GM12878 (cell line): ENCODE results near the gene CCDC9B. TPM values are rescaled to one million over a fixed set of nuclear protein-coding genes. Genes with fewer than 3 reads are reported as not detected.

Experiments used
- ATAC-seq: fragments of 200-7000 bp; cut with Tn5 transposase; 3 replicates; pipeline ENCODE4 v1.9.1; 2020; ENCODE audit warnings: mild to moderate bottlenecking, moderate library complexity
- BruUV-seq: library from RNA; stranded (reverse); fragments of 400-500 nt; replicated peaks from 2 replicates; lab custom pipeline; 2021; lab: Mats Ljungman, UMichigan
- CTCF ChIA-PET: fragments of 300-600 bp; sonication (Branson Sonifier 250); formaldehyde crosslinking; extraction: SDS; loops from one replicate; lab custom pipeline; 2021; ENCODE audit warnings: inconsistent platforms; lab: Yijun Ruan, JAX
- POLR2A ChIA-PET: fragments of 350-600 bp; formaldehyde crosslinking; extraction: SDS; loops from one replicate; lab custom pipeline; 2021; ENCODE audit warnings: inconsistent platforms; lab: Charles Lee
- RAD21 ChIA-PET: fragments of 300-600 bp; sonication (Branson Sonifier 250); formaldehyde crosslinking; loops from one replicate; lab custom pipeline; 2023; ENCODE audit warnings: antibody characterized with exemption; ENCODE audit not compliant: unreplicated experiment; lab: Charles Lee
- SMC1A ChIA-PET: fragments of 300-600 bp; sonication (Branson Sonifier 250); formaldehyde crosslinking; loops from one replicate; lab custom pipeline; 2023; ENCODE audit not compliant: unreplicated experiment, uncharacterized antibody; lab: Charles Lee
- DNase-seq: peaks from one replicate; pipeline ENCODE4 v3.0.0-alpha.2; 2011; ENCODE audit warnings: low read depth, low spot score
- FAIRE-seq: peaks from 3 replicates; lab custom pipeline; 2011; peaks lifted over from hg19 to GRCh38; lab: Jason Lieb, UNC
- H2AFZ ChIP-seq: 2 replicates; pipeline ENCODE4 v1.6.0; 2011; ENCODE audit warnings: low read depth, low read length, control low read depth; ENCODE audit not compliant: control insufficient read depth
- H3K27ac ChIP-seq: 2 replicates; pipeline ENCODE4 v1.5.1; 2011; ENCODE audit warnings: control low read depth; ENCODE audit not compliant: control insufficient read depth, insufficient read depth
- H3K27me3 ChIP-seq, 2 experiments: replicated peaks in 1 of 2; 2 replicates each; pipeline versions ENCODE4 v1.6.0 to v1.6.1; 2011; ENCODE audit warnings: low read length in 1 of 2; ENCODE audit not compliant: control insufficient read depth in 2 of 2, insufficient read depth in 2 of 2
- H3K36me3 ChIP-seq, 2 experiments: 2 replicates each; pipeline ENCODE4 v1.5.1; 2011; ENCODE audit warnings: low read length in 1 of 2; ENCODE audit not compliant: control insufficient read depth in 2 of 2, insufficient read depth in 2 of 2
- H3K4me1 ChIP-seq: 2 replicates; pipeline ENCODE4 v1.6.1; 2011; ENCODE audit warnings: mild to moderate bottlenecking, low read length, moderate library complexity, mixed read lengths; ENCODE audit not compliant: control insufficient read depth, insufficient read depth
- H3K4me2 ChIP-seq: 2 replicates; pipeline ENCODE4 v1.6.0; 2011; ENCODE audit warnings: control low read depth; ENCODE audit not compliant: control insufficient read depth, insufficient read depth
- H3K4me3 ChIP-seq: fragments of 200-600 bp; sonication (generic); 2 replicates; pipeline ENCODE4 v1.5.1; 2016
- H3K79me2 ChIP-seq: 2 replicates; pipeline ENCODE4 v1.6.0; 2011; ENCODE audit warnings: low read length; ENCODE audit not compliant: control insufficient read depth, insufficient read depth
- H3K9ac ChIP-seq: 2 replicates; pipeline ENCODE4 v1.8.0; 2011; ENCODE audit warnings: low read length, control low read depth, mixed read lengths; ENCODE audit not compliant: control insufficient read depth, insufficient read depth
- H3K9me3 ChIP-seq: replicated peaks from 3 replicates; pipeline ENCODE4 v1.5.1; 2011; ENCODE audit warnings: mild to moderate bottlenecking, low read length; ENCODE audit not compliant: control insufficient read depth, insufficient read depth
- H4K20me1 ChIP-seq: 2 replicates; pipeline ENCODE4 v1.6.0; 2011; ENCODE audit not compliant: control insufficient read depth, insufficient read depth
- CHD2 ChIP-seq: IDR thresholded peaks from 2 replicates; pipeline ENCODE4 v1.6.1; 2011; ENCODE audit warnings: low read depth, low read length, improper control_type of control experiment, borderline replicate concordance
- CTCF ChIP-seq, 3 experiments: IDR thresholded peaks in 2 of 3; conservative IDR thresholded peaks in 1 of 3; 2 replicates each; pipeline ENCODE4 v1.5.1; 2011; ENCODE audit warnings: low read depth in 3 of 3, low read length in 3 of 3, mild to moderate bottlenecking in 3 of 3, control low read depth in 2 of 3, moderate library complexity in 2 of 3, inconsistent platforms in 1 of 3, mixed read lengths in 1 of 3; ENCODE audit not compliant: control insufficient read depth in 2 of 3, insufficient read depth in 1 of 3; ENCODE audit errors: extremely low read depth in 1 of 3
- DPF2 ChIP-seq: fragments of 450-650 bp; IDR thresholded peaks from 2 replicates; pipeline ENCODE4 v1.6.1; 2017; ENCODE audit warnings: mild to moderate bottlenecking
- EGR1 ChIP-seq, 2 experiments: IDR thresholded peaks; 1 replicate in 1 of 2; 2 replicates in 1 of 2; pipeline ENCODE4 v1.6.1; 2011 to 2012; ENCODE audit warnings: low read depth in 2 of 2, low read length in 2 of 2, borderline replicate concordance in 1 of 2, mild to moderate bottlenecking in 1 of 2, moderate library complexity in 1 of 2
- JUNB ChIP-seq: IDR thresholded peaks from 2 replicates; pipeline ENCODE4 v1.6.1; 2016; ENCODE audit warnings: antibody characterized with exemption, mild to moderate bottlenecking
- MEF2B ChIP-seq: fragments of 450-650 bp; IDR thresholded peaks from 2 replicates; pipeline ENCODE4 v1.6.1; 2018; ENCODE audit warnings: mild to moderate bottlenecking, moderate library complexity; ENCODE audit not compliant: partially characterized antibody, poor library complexity, severe bottlenecking
- NR2C2 ChIP-seq: IDR thresholded peaks from 2 replicates; pipeline ENCODE4 v1.6.1; 2011; ENCODE audit warnings: borderline replicate concordance, low read depth; ENCODE audit not compliant: control insufficient read depth, insufficient read length
- PBX3 ChIP-seq: IDR thresholded peaks from 2 replicates; pipeline ENCODE4 v1.6.1; 2011; ENCODE audit warnings: mild to moderate bottlenecking, low read depth, low read length, moderate library complexity; ENCODE audit not compliant: insufficient replicate concordance
- REST ChIP-seq: IDR thresholded peaks from 2 replicates; pipeline ENCODE4 v1.6.1; 2012; ENCODE audit warnings: mild to moderate bottlenecking, low read depth, low read length
- SMC3 ChIP-seq: IDR thresholded peaks from 2 replicates; pipeline ENCODE4 v1.6.1; 2011; ENCODE audit warnings: low read length, improper control_type of control experiment, borderline replicate concordance
- SP1 ChIP-seq: IDR thresholded peaks from one replicate; pipeline ENCODE4 v1.6.1; 2011; ENCODE audit warnings: low read depth, low read length
- TCF3 ChIP-seq: IDR thresholded peaks from 2 replicates; pipeline ENCODE4 v1.6.1; 2012; ENCODE audit warnings: low read depth, mild to moderate bottlenecking, low read length, borderline replicate concordance; ENCODE audit not compliant: insufficient read depth
- YY1 ChIP-seq: IDR thresholded peaks from 2 replicates; pipeline ENCODE4 v1.6.1; 2011; ENCODE audit warnings: low read depth, mild to moderate bottlenecking, low read length
- ZNF274 ChIP-seq: IDR thresholded peaks from one replicate; pipeline ENCODE4 v1.8.0; 2011; ENCODE audit not compliant: insufficient read length, insufficient read depth
- ZZZ3 ChIP-seq: IDR thresholded peaks from 2 replicates; pipeline ENCODE4 v1.6.1; 2011; ENCODE audit warnings: low read depth; ENCODE audit not compliant: control insufficient read depth, insufficient read length
- WGBS: methylation state at CpG from one replicate; pipeline ENCODE4 v1.1.6; 2016; ENCODE audit warnings: low lambda C conversion rate; ENCODE audit not compliant: insufficient replicate concordance, insufficient coverage; ENCODE audit errors: missing lambda C conversion rate; 5-methylcytosine and 5-hydroxymethylcytosine counted together
- in situ Hi-C: fragments of 300-500 bp; cut with MboI; formaldehyde crosslinking; loops from 9 replicates; pipeline ENCODE4 v1.14.3; 2018; ENCODE audit warnings: mixed read lengths
- intact Hi-C: fragments of 100-400 bp; cut with micrococcal nuclease; formaldehyde crosslinking; loops from one replicate; pipeline ENCODE4 v1.14.2; 2022; ENCODE audit not compliant: unreplicated experiment
- polyA plus RNA-seq, 11 experiments: library from polyadenylated mRNA; depleted of rRNA in 4 of 11; unstranded in 6 of 11; stranded (reverse) in 5 of 11; fragments of >200 nt; fragmentation: Nextera tagmentation in 4 of 11; fragmentation: Illumina TruSeq in 1 of 11; extraction: Ambion mirVana in 4 of 11; extraction: Trizol in 1 of 11; gene quantifications; 1 replicate in 1 of 11; 2 replicates in 10 of 11; pipeline versions ENCODE4 v1.2.1 to v1.2.3, GENCODE V29; 2011 to 2016; ENCODE audit warnings: inconsistent platforms in 2 of 11, missing spikeins in 2 of 11, low read depth in 1 of 11
- total RNA-seq, 4 experiments: library from RNA; depleted of rRNA in 3 of 4; stranded (reverse); fragments of >200 nt in 3 of 4; fragmentation: Illumina TruSeq in 1 of 4; extraction: Trizol in 1 of 4; gene quantifications; 2 replicates each; pipeline versions ENCODE4 v1.2.1 to v1.2.3, GENCODE V29; 2013 to 2021

The CCDC9B gene
- total and polyA plus RNA-seq, 10 of the 15 experiments (the other 5 are each of a cell fraction or from before 2014, with no cell fraction given): 0.01 to 0.08 (median 0.03) TPM; not detected in 6

GRCh38 chr15:40338041-40338657, 2.6 kb downstream of the CCDC9B start:
- Histone ChIP-seq H3K4me2 (no peak overlapping the region; the same call in 1 of the 2 replicates), H3K4me1 (peaks cover 9% of the 10 kb centered on the region), H3K27me3 (no peaks in the 10 kb centered on the region; a peak in 1 of 4 replicates), H2AFZ (no peak overlapping the region), H3K9me3 (no peaks in the 10 kb centered on the region), H3K79me2 (no peaks in the 10 kb centered on the region), H3K27ac (no peak overlapping the region), H4K20me1 (no peaks in the 10 kb centered on the region), H3K4me3 (no peak overlapping the region), H3K36me3 (no peaks in the 10 kb centered on the region), H3K9ac (no peak overlapping the region)
- in situ Hi-C loops: no loop called here
- no peak for DNase-seq
- POLR2A ChIA-PET: interaction anchor here (1.2 kb wide), 1 partner anchor 18 kb away, joined by 4 read pairs; no protein-coding TSS in a partner anchor
- FAIRE-seq: peak; percentile 66
- intact Hi-C loops: loop anchor here (1.0 kb wide), 2 partner anchors 17 to 59 kb away; no protein-coding TSS in a partner anchor
- 31% methylated on average over 11 of the region's 11 CpGs for WGBS
- ATAC-seq: peak; percentile 94
- BruUV-seq: no TSS peak
- SMC1A ChIA-PET: interaction anchor here (2.5 to 4.6 kb wide), 6 partner anchors 11 to 121 kb away, joined by 10 to 58 read pairs (median 21); partner anchors contain the start of genes INAFM2 and PLCB2
- RAD21 ChIA-PET: interaction anchor here (0.8 to 4.7 kb wide), 19 partner anchors 9 to 182 kb away, joined by 3 to 93 read pairs (median 4); partner anchors contain the start of genes INAFM2 and IVD
- CTCF ChIA-PET: interaction anchor here (0.5 to 13.7 kb wide), 43 partner anchors 10 to 550 kb away, joined by 3 to 336 read pairs (median 4); partner anchors contain the start of genes BAHD1, INAFM2, KNSTRN and PAK6
- 0 out of 2 replicates have a peak, but pooled peaks have one; percentile 21 for TF ChIP-seq YY1
- no peak for TF ChIP-seq JUNB
- TF ChIP-seq CHD2: no peak
- no peak for TF ChIP-seq EGR1 (IDR thresholded peaks at IDR 0.05; ENCODE audit: borderline replicate concordance in 1 of 2, low read depth in 2 of 2, low read length in 2 of 2)
- TF ChIP-seq TCF3: no peak
- peak; percentile 64; the same call in 1 of the 2 replicates for TF ChIP-seq SMC3
- no peak for TF ChIP-seq PBX3
- TF ChIP-seq SP1: peak; percentile 33
- TF ChIP-seq CTCF (IDR thresholded peaks at IDR 0.05 in 2 of 3, conservative IDR thresholded peaks at IDR 0.05 in 1 of 3; ENCODE audit: control insufficient read depth in 2 of 3, extremely low read depth in 1 of 3, insufficient read depth in 1 of 3, low read depth in 3 of 3, low read length in 3 of 3): peak; percentile 90 to 95 (median 92)
- TF ChIP-seq ZZZ3: no peak
- TF ChIP-seq MEF2B: no peak
- no peak for TF ChIP-seq ZNF274
- TF ChIP-seq NR2C2: no peak
- TF ChIP-seq REST: no peak
- 0 out of 2 replicates have a peak, but pooled peaks have one; percentile 17 for TF ChIP-seq DPF2
